Measurements from ENCODE around the gene HUWE1. TPM values are rescaled to one million over a fixed set of nuclear protein-coding genes. Genes with fewer than 3 reads are reported as not detected.

Gene HUWE1
- total and polyA plus RNA-seq, 2 donors (not counting 1 experiment from before 2014, with no cell fraction given) = 52.8 to 146 TPM

- Histone ChIP-seq H3K4me2 (ENCODE audit: extremely low read depth, insufficient read depth, low read length) (no peak overlapping the region), H3K9ac (ENCODE audit: insufficient read depth, low read length) (no peak overlapping the region), H3K9me3 (ENCODE audit: control insufficient read depth, insufficient read depth, low read depth, low read length) (no peaks in the 10 kb centered on the region), H4K20me1 (ENCODE audit: control insufficient read depth, extremely low read depth, insufficient read depth, low read length) (no peaks in the 10 kb centered on the region), H3K27ac (ENCODE audit: insufficient read depth, low read length) (no peak overlapping the region), H3K36me3 (ENCODE audit: control insufficient read depth, insufficient read depth, low read length) (no peaks in the 10 kb centered on the region), H3K79me2 (ENCODE audit: control insufficient read depth, insufficient read depth, low read length) (no peaks in the 10 kb centered on the region), H3K4me1 (ENCODE audit: control insufficient read depth, extremely low read depth, insufficient read depth, low read length) (no peaks in the 10 kb centered on the region), H2AFZ (ENCODE audit: low read length) (no peak overlapping the region), H3K4me3 (replicated peaks in 1 of 4; ENCODE audit: control extremely low read depth in 1 of 4, insufficient read depth in 1 of 4, low read depth in 3 of 4, low read length in 4 of 4) (no peak overlapping the region), H3K27me3 (ENCODE audit: control insufficient read depth, insufficient read depth, low read length) (no peaks in the 10 kb centered on the region)
- DNase-seq (ENCODE audit: low read depth in 2 of 2) = peak in 1 of 2 donors; percentile 26
- TF ChIP-seq CTCF (conservative IDR thresholded peaks at IDR 0.05 in 1 of 2, IDR thresholded peaks at IDR 0.05 in 1 of 2; ENCODE audit: low read depth in 1 of 2, low read length in 2 of 2) (no peak), EZH2 (IDR thresholded peaks at IDR 0.05; ENCODE audit: low read length, missing control alignments) (no peak)
Observed at GRCh38 chrX:53605004-53605403, 81.5 kb downstream of the HUWE1 start.

- H3K27me3 ChIP-seq (ENCODE audit: control insufficient read depth, insufficient read depth, low read length) = no peaks in the 10 kb centered on the region
- no peak overlapping the region for H3K4me2 ChIP-seq (ENCODE audit: extremely low read depth, insufficient read depth, low read length)
- H3K27ac ChIP-seq (ENCODE audit: insufficient read depth, low read length) = no peak overlapping the region
- no peak overlapping the region for H3K4me3 ChIP-seq (replicated peaks in 1 of 4; ENCODE audit: control extremely low read depth in 1 of 4, insufficient read depth in 1 of 4, low read depth in 3 of 4, low read length in 4 of 4)
- peak in 1 of 2 donors; percentile 23 for DNase-seq (ENCODE audit: low read depth in 2 of 2)
- no peaks in the 10 kb centered on the region for H3K79me2 ChIP-seq (ENCODE audit: control insufficient read depth, insufficient read depth, low read length)
- no peak for TF ChIP-seq EZH2 (IDR thresholded peaks at IDR 0.05; ENCODE audit: low read length, missing control alignments)
- H3K9me3 ChIP-seq (ENCODE audit: control insufficient read depth, insufficient read depth, low read depth, low read length) = no peaks in the 10 kb centered on the region
- no peaks in the 10 kb centered on the region for H3K4me1 ChIP-seq (ENCODE audit: control insufficient read depth, extremely low read depth, insufficient read depth, low read length)
- no peaks in the 10 kb centered on the region for H4K20me1 ChIP-seq (ENCODE audit: control insufficient read depth, extremely low read depth, insufficient read depth, low read length)
- no peak overlapping the region for H3K9ac ChIP-seq (ENCODE audit: insufficient read depth, low read length)
- peaks cover 2% of the 10 kb centered on the region for H3K36me3 ChIP-seq (ENCODE audit: control insufficient read depth, insufficient read depth, low read length)
- no peak overlapping the region for H2AFZ ChIP-seq (ENCODE audit: low read length)
Observed at GRCh38 chrX:53599781-53600396, 86.6 kb downstream of the HUWE1 start.

- no peak overlapping the region for H3K4me2 ChIP-seq (ENCODE audit: extremely low read depth, insufficient read depth, low read length)
- H2AFZ ChIP-seq (ENCODE audit: low read length) = no peak overlapping the region
- no peaks in the 10 kb centered on the region for H3K9me3 ChIP-seq (ENCODE audit: control insufficient read depth, insufficient read depth, low read depth, low read length)
- peaks cover 2% of the 10 kb centered on the region for H3K36me3 ChIP-seq (ENCODE audit: control insufficient read depth, insufficient read depth, low read length)
- no peaks in the 10 kb centered on the region for H3K27me3 ChIP-seq (ENCODE audit: control insufficient read depth, insufficient read depth, low read length)
- no peak overlapping the region for H3K4me3 ChIP-seq (replicated peaks in 1 of 4; ENCODE audit: control extremely low read depth in 1 of 4, insufficient read depth in 1 of 4, low read depth in 3 of 4, low read length in 4 of 4)
- no peak overlapping the region for H3K27ac ChIP-seq (ENCODE audit: insufficient read depth, low read length)
- no peaks in the 10 kb centered on the region for H3K79me2 ChIP-seq (ENCODE audit: control insufficient read depth, insufficient read depth, low read length)
- no peak for TF ChIP-seq EZH2 (IDR thresholded peaks at IDR 0.05; ENCODE audit: low read length, missing control alignments)
- TF ChIP-seq CTCF (conservative IDR thresholded peaks at IDR 0.05 in 1 of 2, IDR thresholded peaks at IDR 0.05 in 1 of 2; ENCODE audit: low read depth in 1 of 2, low read length in 2 of 2) = no peak
- H3K9ac ChIP-seq (ENCODE audit: insufficient read depth, low read length) = no peak overlapping the region
- no peaks in the 10 kb centered on the region for H3K4me1 ChIP-seq (ENCODE audit: control insufficient read depth, extremely low read depth, insufficient read depth, low read length)
- DNase-seq (ENCODE audit: low read depth in 2 of 2) = no peak
- H4K20me1 ChIP-seq (ENCODE audit: control insufficient read depth, extremely low read depth, insufficient read depth, low read length) = no peaks in the 10 kb centered on the region
Observed at GRCh38 chrX:53598169-53598568, 88.3 kb downstream of the HUWE1 start.

Measured in fibroblast of lung (primary cell).